A673 (cell line): ENCODE measurements around the gene NHLRC2.

Experiments
- EZH2 ChIP-seq: fragments of 200-600 bp; sonication (generic); IDR thresholded peaks from 2 replicates; pipeline ENCODE4 v1.6.1; 2017; ENCODE audit warnings: borderline replicate concordance, low read depth, mild to moderate bottlenecking, mixed read lengths, antibody characterized with exemption, low read length; ENCODE audit not compliant: poor library complexity, severe bottlenecking
- TF ChIP-seq, protein P1 (sequence below): fragments of 300-800, 200-600 bp; sonication (generic); conservative IDR thresholded peaks from 2 replicates; pipeline ENCODE4 v1.5.1; 2017; ENCODE audit warnings: low read depth, mild to moderate bottlenecking, antibody characterized with exemption, low read length, moderate library complexity, mixed read lengths

DNA sequence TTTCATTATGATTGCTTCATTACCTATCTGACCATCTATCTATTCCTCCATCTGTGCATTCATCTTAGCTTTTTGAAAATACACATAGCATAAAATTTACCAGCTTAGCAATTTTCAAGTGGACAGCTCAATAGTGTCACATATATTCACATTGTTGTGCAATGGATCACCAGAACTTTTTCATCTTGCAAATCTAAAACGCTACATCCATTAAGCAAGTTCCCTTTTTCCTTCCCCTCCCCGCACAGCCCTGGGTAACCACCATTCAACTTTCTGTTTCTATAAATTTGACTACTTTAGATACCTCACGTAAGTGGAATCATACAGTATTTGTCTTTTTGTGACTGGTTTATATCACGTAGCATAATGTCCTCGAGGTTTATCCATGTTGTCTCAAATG is 111.2 kb downstream of the NHLRC2 start:
- TF ChIP-seq, protein P1, sequence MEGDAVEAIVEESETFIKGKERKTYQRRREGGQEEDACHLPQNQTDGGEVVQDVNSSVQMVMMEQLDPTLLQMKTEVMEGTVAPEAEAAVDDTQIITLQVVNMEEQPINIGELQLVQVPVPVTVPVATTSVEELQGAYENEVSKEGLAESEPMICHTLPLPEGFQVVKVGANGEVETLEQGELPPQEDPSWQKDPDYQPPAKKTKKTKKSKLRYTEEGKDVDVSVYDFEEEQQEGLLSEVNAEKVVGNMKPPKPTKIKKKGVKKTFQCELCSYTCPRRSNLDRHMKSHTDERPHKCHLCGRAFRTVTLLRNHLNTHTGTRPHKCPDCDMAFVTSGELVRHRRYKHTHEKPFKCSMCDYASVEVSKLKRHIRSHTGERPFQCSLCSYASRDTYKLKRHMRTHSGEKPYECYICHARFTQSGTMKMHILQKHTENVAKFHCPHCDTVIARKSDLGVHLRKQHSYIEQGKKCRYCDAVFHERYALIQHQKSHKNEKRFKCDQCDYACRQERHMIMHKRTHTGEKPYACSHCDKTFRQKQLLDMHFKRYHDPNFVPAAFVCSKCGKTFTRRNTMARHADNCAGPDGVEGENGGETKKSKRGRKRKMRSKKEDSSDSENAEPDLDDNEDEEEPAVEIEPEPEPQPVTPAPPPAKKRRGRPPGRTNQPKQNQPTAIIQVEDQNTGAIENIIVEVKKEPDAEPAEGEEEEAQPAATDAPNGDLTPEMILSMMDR, result no peak
- TF ChIP-seq EZH2, result no peak
